GM23338 (cell line): ENCODE data around the gene ZNF483. TPM values are rescaled to one million over a fixed set of nuclear protein-coding genes. Genes with fewer than 3 reads are reported as not detected.

Source experiments
- ATAC-seq: fragments of 200-7000 bp; cut with Tn5 transposase; 3 replicates; pipeline ENCODE4 v1.9.1; 2020
- DNase-seq: peaks from one replicate; pipeline ENCODE4 v3.0.0-alpha.2; 2015; ENCODE audit warnings: low spot score
- H2AFZ ChIP-seq: fragments of 200-600 bp; sonication (generic); 2 replicates; pipeline ENCODE4 v1.8.0; 2016; ENCODE audit warnings: antibody characterized with exemption, mild to moderate bottlenecking, moderate library complexity
- H3F3A ChIP-seq: fragments of 200-600 bp; sonication (generic); replicated peaks from 2 replicates; pipeline ENCODE4 v1.8.0; 2017; ENCODE audit warnings: antibody characterized with exemption, mixed run types, low read depth
- H3K27ac ChIP-seq: fragments of 200-600 bp; sonication (generic); 2 replicates; pipeline ENCODE4 v1.6.1; 2016; ENCODE audit warnings: low read depth
- H3K27me3 ChIP-seq: fragments of 200-600 bp; sonication (generic); 2 replicates; pipeline ENCODE4 v1.8.0; 2016; ENCODE audit warnings: mild to moderate bottlenecking, mixed run types, moderate library complexity; ENCODE audit not compliant: insufficient read depth
- H3K36me3 ChIP-seq: fragments of 200-600 bp; sonication (generic); 2 replicates; pipeline ENCODE4 v1.8.0; 2016; ENCODE audit warnings: mild to moderate bottlenecking; ENCODE audit not compliant: insufficient read depth
- H3K4me1 ChIP-seq: fragments of 200-600 bp; sonication (generic); 2 replicates; pipeline ENCODE4 v1.8.0; 2016; ENCODE audit warnings: mild to moderate bottlenecking, moderate library complexity; ENCODE audit not compliant: insufficient read depth
- H3K4me2 ChIP-seq: fragments of 200-600 bp; sonication (generic); 2 replicates; pipeline ENCODE4 v1.7.1; 2017; ENCODE audit warnings: mixed run types
- H3K4me3 ChIP-seq: fragments of 200-600 bp; sonication (generic); 2 replicates; pipeline ENCODE4 v1.6.1; 2016; ENCODE audit warnings: mixed run types
- H3K79me2 ChIP-seq: fragments of 200-600 bp; sonication (generic); replicated peaks from 2 replicates; pipeline ENCODE4 v1.8.0; 2017; ENCODE audit warnings: mild to moderate bottlenecking; ENCODE audit not compliant: insufficient read depth
- H3K9me2 ChIP-seq: fragments of 200-600 bp; sonication (generic); 2 replicates; pipeline ENCODE4 v1.8.0; 2017; ENCODE audit not compliant: insufficient read depth
- H4K20me1 ChIP-seq: fragments of 200-600 bp; sonication (generic); replicated peaks from 2 replicates; pipeline ENCODE4 v1.8.0; 2017; ENCODE audit warnings: mild to moderate bottlenecking; ENCODE audit not compliant: insufficient read depth
- H3K27ac Mint-ChIP-seq: 2 replicates; pipeline ENCODE4 v1.8.0; 2020; ENCODE audit warnings: inconsistent platforms, mild to moderate bottlenecking, moderate library complexity, mixed read lengths
- H3K27me3 Mint-ChIP-seq: 3 replicates; pipeline ENCODE4 v1.8.0; 2022; ENCODE audit warnings: low read depth, mild to moderate bottlenecking, moderate library complexity, mixed read lengths, inconsistent platforms; ENCODE audit not compliant: insufficient read depth, poor library complexity
- H3K36me3 Mint-ChIP-seq: 3 replicates; pipeline ENCODE4 v1.8.0; 2021; ENCODE audit warnings: low read depth, mild to moderate bottlenecking, inconsistent platforms, moderate library complexity, mixed read lengths
- H3K4me1 Mint-ChIP-seq: 3 replicates; pipeline ENCODE4 v1.8.0; 2020; ENCODE audit warnings: mild to moderate bottlenecking, inconsistent platforms, mixed read lengths
- H3K4me3 Mint-ChIP-seq: 3 replicates; pipeline ENCODE4 v1.8.0; 2021; ENCODE audit warnings: moderate library complexity, mild to moderate bottlenecking, inconsistent platforms, mixed read lengths
- H3K9me3 Mint-ChIP-seq: 3 replicates; pipeline ENCODE4 v1.8.0; 2020; ENCODE audit warnings: moderate library complexity, mild to moderate bottlenecking, inconsistent platforms, mixed read lengths
- CREB1 ChIP-seq: fragments of 250-450 bp; sonication (Bioruptor Pico); IDR thresholded peaks from 2 replicates; pipeline ENCODE4 v1.5.0; 2020; ENCODE audit warnings: low read depth, mild to moderate bottlenecking, moderate library complexity
- CTCF ChIP-seq, 2 experiments: fragments of 200-600 bp in 1 of 2; sonication (generic) in 1 of 2; conservative IDR thresholded peaks; 2 replicates each; pipeline versions ENCODE4 v1.5.1 to v1.6.1; 2016 to 2017; ENCODE audit warnings: antibody characterized with exemption in 2 of 2, low read depth in 2 of 2, mild to moderate bottlenecking in 2 of 2, moderate library complexity in 1 of 2
- ETS1 ChIP-seq: IDR thresholded peaks from 2 replicates; pipeline ENCODE4 v1.6.1; 2016; ENCODE audit warnings: antibody characterized with exemption
- EZH2 ChIP-seq: fragments of 200-600 bp; sonication (generic); IDR thresholded peaks from one replicate; pipeline ENCODE4 v1.8.0; 2017; ENCODE audit warnings: antibody characterized with exemption, mild to moderate bottlenecking, low read depth; ENCODE audit not compliant: unreplicated experiment
- EZH2phosphoT487 ChIP-seq: fragments of 200-600 bp; sonication (generic); IDR thresholded peaks from one replicate; pipeline ENCODE4 v1.8.1; 2018; ENCODE audit warnings: antibody characterized with exemption; ENCODE audit not compliant: unreplicated experiment
- JUNB ChIP-seq: IDR thresholded peaks from one replicate; pipeline ENCODE4 v1.6.1; 2016; ENCODE audit warnings: antibody characterized with exemption; ENCODE audit not compliant: unreplicated experiment
- NANOG ChIP-seq: IDR thresholded peaks from 2 replicates; pipeline ENCODE4 v1.6.1; 2016; ENCODE audit warnings: antibody characterized with exemption, borderline replicate concordance
- POLR2AphosphoS5 ChIP-seq: IDR thresholded peaks from 2 replicates; pipeline ENCODE4 v1.6.1; 2016; ENCODE audit warnings: antibody characterized with exemption, low read depth
- STAT1 ChIP-seq: IDR thresholded peaks from one replicate; pipeline ENCODE4 v1.6.1; 2016; ENCODE audit warnings: antibody characterized with exemption; ENCODE audit not compliant: unreplicated experiment
- ZNF114 ChIP-seq: fragments of 250-450 bp; sonication (Bioruptor Pico); IDR thresholded peaks from 2 replicates; pipeline ENCODE4 v1.5.0; 2020; ENCODE audit warnings: mild to moderate bottlenecking, moderate library complexity
- ZNF462 ChIP-seq: fragments of 250-450 bp; sonication (Bioruptor Pico); IDR thresholded peaks from 2 replicates; pipeline ENCODE4 v1.5.0; 2020; ENCODE audit warnings: mild to moderate bottlenecking, moderate library complexity
- polyA plus RNA-seq: library from polyadenylated mRNA; unstranded; fragments of >200 nt; fragmentation: Nextera tagmentation; extraction: Ambion mirVana; gene quantifications from 2 replicates; pipeline ENCODE4 v1.2.1, GENCODE V29; 2016
- total RNA-seq: library from RNA; depleted of rRNA; stranded (reverse); fragments of >200 nt; shearing (Covaris generic); gene quantifications from 2 replicates; pipeline ENCODE4 v1.2.3, GENCODE V29; 2014

Gene ZNF483
- total and polyA plus RNA-seq, 2 experiments from 2014 or later: 9.7 to 112 TPM

- peak within 1 kb of the TSS; percentile 82 for H3K4me3 ChIP-seq
- no peaks in the 10 kb centered on the region; the same call in 2 of the 3 replicates for H3K9me3 Mint-ChIP-seq
- no peaks in the 10 kb centered on the region for H3F3A ChIP-seq
- H3K36me3 ChIP-seq: 0 out of 2 replicates have a peak, but pooled peaks cover 4% of the 10 kb centered on the region
- peak within 1 kb of the TSS; percentile 64 for H2AFZ ChIP-seq
- peaks cover 24% of the 10 kb centered on the region for H3K27me3 ChIP-seq
- H3K9me2 ChIP-seq: no peaks in the 10 kb centered on the region
- H3K36me3 Mint-ChIP-seq: peaks cover 26% of the 10 kb centered on the region; the same call in 2 of the 3 replicates
- peak within 1 kb of the TSS; percentile 90 for H3K4me3 Mint-ChIP-seq
- ATAC-seq (peak; percentile 75), DNase-seq (peak; percentile 92)
- TF ChIP-seq ZNF114 (no peak), POLR2AphosphoS5 (peak; percentile 67), CREB1 (CRISPR knock-in tag) (no peak), EZH2 (peak; percentile 26)
- peaks cover 5% of the 10 kb centered on the region for H3K4me1 Mint-ChIP-seq
- no peaks in the 10 kb centered on the region for H3K79me2 ChIP-seq
- H3K4me1 ChIP-seq: no peaks in the 10 kb centered on the region; the same call in 1 of the 2 replicates
- H4K20me1 ChIP-seq: no peaks in the 10 kb centered on the region
- H3K27ac ChIP-seq: no peak within 1 kb of the TSS
- H3K27ac Mint-ChIP-seq: peak within 1 kb of the TSS; percentile 50
- H3K27me3 Mint-ChIP-seq: peaks cover 24% of the 10 kb centered on the region
- H3K4me2 ChIP-seq: peak within 1 kb of the TSS; percentile 76
Measured at GRCh38 chr9:111599092-111599954, 74.3 kb downstream of the ZNF483 start, which contains the start of gene PTGR1. Gene PTGR1 (minus strand): TSS chr9:111599647. CDS start chr9:111597422, 2,225 bp downstream.

- peak; percentile 61 for ATAC-seq
- Histone ChIP-seq H2AFZ (peak overlapping the region; percentile 64), H3K4me1 (no peaks in the 10 kb centered on the region; the same call in 1 of the 2 replicates), H3K4me3 (peak overlapping the region; percentile 82), H3K36me3 (0 out of 2 replicates have a peak, but pooled peaks cover 4% of the 10 kb centered on the region), H4K20me1 (no peaks in the 10 kb centered on the region), H3K27ac (no peak overlapping the region), H3K79me2 (no peaks in the 10 kb centered on the region), H3K4me2 (peak overlapping the region; percentile 76), H3K9me2 (no peaks in the 10 kb centered on the region), H3F3A (no peaks in the 10 kb centered on the region), H3K27me3 (peaks cover 24% of the 10 kb centered on the region)
- peaks cover 25% of the 10 kb centered on the region; the same call in 2 of the 3 replicates for H3K36me3 Mint-ChIP-seq
- H3K4me3 Mint-ChIP-seq: peak overlapping the region; percentile 90
- no peak overlapping the region for H3K27ac Mint-ChIP-seq
- H3K4me1 Mint-ChIP-seq: peaks cover 5% of the 10 kb centered on the region
- peaks cover 24% of the 10 kb centered on the region for H3K27me3 Mint-ChIP-seq
- H3K9me3 Mint-ChIP-seq: no peaks in the 10 kb centered on the region; the same call in 2 of the 3 replicates
- DNase-seq: peak; percentile 44
- no peak for TF ChIP-seq STAT1
- no peak for TF ChIP-seq EZH2phosphoT487
- TF ChIP-seq CREB1 (CRISPR knock-in tag): no peak
- TF ChIP-seq NANOG: no peak
- no peak for TF ChIP-seq POLR2AphosphoS5
- TF ChIP-seq ZNF462 (CRISPR knock-in tag): no peak
- TF ChIP-seq CTCF (conservative IDR thresholded peaks at IDR 0.05; ENCODE audit: low read depth in 2 of 2): no peak
- TF ChIP-seq JUNB: no peak
- no peak for TF ChIP-seq ETS1
- no peak for TF ChIP-seq ZNF114
Measured at GRCh38 chr9:111599955-111600343, 75.0 kb downstream of the ZNF483 start.
